NCI-H748 (cell line): Measurements from ENCODE around the gene NLGN3.
A peak's percentile ranks its signal among the peaks of the same experiment; 100 is the strongest.
"Not testable (repeated sequence)": the region's sequence is repeated elsewhere in the genome, so short reads cannot be mapped to it uniquely, and the experiment has no call there.

Experiments
- DNase-seq: peaks from one replicate; lab custom pipeline; 2025; ENCODE audit not compliant: unreplicated experiment; lab: John Stamatoyannopoulos, UW

NLGN3 gene

DNA sequence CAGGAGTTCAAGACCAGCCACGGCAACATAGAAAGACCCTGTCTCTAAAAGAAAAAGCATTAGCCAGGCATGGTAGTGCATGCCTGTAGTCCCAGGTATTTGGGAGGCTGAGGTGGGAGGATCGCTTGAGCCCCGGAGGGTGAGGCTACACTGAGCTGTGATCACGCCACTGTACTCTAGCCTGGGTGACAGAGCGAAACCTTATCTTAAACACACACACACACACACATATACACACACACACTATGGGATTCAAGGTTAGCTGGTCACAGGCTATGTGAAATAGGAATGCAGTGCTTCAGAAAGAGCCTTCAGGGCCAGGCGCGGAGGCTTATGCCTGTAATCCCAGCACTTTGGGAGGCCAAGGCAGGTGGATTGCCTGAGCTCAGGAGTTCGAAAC is 23.5 kb downstream of the NLGN3 start:
- DNase-seq: no peak

- DNase-seq: no peak
Measured at GRCh38 chrX:71169586-71169985, 24.9 kb downstream of the NLGN3 start.

GRCh38 chrX:71170660-71171059 is 26.0 kb downstream of the NLGN3 start:
- DNase-seq: no peak

- DNase-seq: no peak
Measured at GRCh38 chrX:71171110-71171801, 26.6 kb downstream of the NLGN3 start.

- no peak for DNase-seq
Measured at GRCh38 chrX:71173440-71173839, 28.8 kb downstream of the NLGN3 start.

DNA sequence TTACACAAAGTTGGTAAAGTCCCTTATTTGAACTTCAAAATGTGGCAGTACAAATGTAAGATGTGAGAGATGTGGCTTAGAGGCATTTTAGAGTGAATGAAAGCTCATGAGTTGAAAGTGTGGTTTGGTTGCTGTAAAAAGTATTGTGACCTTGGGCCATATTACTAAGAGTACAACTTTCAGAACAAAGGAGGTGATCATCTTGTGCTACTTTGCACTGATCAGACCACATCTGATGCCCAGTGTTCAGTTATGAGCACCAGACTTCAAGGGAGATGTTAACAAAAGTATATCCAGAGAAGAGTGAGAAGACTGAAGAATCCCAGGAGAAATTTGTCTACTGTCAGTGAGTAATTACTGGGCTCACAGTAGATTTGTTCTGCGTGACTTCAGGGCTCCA is 30.2 kb downstream of the NLGN3 start:
- no peak for DNase-seq

DNA sequence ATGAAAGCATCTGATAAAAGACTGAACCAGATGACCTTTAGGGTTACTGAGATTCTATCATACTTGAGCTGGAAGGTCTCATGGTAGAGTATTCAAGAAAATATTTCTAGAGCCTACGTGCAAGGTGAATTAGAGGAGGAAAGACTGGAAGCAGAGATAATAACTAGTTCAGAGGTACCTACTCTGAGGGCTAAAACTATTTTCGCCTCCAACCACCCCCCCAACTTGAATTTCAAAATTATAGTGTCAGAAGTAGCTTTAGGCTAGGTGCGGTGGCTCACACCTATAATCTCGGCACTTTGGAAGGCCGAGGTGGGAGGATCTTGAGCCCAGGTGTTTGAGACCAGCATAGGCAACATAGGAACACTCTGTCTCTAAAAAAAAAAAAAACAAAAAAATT is 30.9 kb downstream of the NLGN3 start:
- no peak for DNase-seq

DNA sequence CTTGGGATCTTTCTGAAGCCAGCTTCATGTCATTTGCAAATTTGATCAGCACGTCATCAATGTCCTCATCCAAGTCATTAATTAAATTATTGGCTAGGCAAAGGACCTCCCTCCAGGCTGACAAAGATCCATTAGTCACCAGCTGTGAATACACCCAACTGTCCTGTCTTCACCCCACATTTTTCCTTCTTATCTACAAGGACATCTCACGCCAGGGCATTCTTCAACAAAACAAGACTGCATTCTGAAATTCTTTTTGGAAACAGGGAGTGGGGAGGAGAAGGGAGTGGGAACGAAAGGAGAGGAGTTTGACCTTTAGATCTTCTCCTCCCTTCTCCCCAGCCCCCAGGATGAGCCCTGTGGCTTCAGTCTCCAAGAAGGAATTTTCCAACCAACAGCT is 32.7 kb downstream of the NLGN3 start:
- no peak for DNase-seq

- DNase-seq: peak; percentile 66
Measured at GRCh38 chrX:71178908-71179307, 34.3 kb downstream of the NLGN3 start.

DNA sequence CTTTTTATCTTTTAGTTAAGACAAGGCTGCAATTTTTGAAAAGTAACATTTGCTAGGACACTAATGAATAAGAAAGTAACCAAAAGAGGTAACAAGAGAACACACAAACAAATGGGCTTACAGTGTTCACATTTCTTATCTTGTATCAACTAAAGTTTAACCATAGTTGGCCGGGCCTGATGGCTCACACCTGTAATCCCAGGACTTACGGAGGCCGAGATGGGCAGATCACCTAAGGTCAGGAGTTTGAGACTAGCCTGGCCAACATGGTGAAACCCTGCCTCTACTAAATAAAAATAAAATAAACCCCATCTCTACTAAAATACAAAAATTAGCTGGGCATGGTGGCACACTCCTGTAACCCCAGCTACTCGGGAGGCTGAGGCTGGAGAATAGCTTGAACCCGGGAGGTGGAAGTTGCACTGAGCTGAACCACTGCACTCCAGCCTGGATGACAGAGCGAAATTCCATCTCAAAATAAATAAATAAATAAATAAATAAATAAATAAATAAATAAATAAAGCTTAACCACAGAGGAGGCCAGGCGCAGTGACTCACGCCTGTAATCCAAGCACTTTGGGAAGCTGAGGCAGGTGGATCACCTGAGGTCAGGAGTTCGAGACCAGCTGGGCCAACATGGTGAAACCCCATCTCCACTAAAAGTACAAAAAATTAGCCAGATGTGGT is 36.1 kb downstream of the NLGN3 start:
- not testable (repeated sequence) for DNase-seq

DNA sequence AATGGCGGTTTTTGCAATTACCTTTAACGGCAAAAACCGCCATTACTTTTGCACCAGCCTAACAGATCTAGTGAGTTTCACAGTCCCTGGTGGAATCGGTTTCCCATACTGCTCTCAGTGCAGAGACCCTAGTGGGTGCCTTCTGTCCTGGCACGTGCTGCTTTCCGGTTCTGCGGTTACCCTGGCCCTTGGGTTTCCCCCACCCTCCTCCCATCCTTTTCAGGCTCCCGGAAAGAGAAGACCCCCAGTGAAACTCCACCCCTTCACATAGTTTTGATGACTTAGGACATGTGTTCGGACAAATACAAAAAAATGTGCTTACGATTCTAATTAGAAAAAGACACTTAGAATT is 36.9 kb downstream of the NLGN3 start:
- DNase-seq: peak; percentile 17

DNA sequence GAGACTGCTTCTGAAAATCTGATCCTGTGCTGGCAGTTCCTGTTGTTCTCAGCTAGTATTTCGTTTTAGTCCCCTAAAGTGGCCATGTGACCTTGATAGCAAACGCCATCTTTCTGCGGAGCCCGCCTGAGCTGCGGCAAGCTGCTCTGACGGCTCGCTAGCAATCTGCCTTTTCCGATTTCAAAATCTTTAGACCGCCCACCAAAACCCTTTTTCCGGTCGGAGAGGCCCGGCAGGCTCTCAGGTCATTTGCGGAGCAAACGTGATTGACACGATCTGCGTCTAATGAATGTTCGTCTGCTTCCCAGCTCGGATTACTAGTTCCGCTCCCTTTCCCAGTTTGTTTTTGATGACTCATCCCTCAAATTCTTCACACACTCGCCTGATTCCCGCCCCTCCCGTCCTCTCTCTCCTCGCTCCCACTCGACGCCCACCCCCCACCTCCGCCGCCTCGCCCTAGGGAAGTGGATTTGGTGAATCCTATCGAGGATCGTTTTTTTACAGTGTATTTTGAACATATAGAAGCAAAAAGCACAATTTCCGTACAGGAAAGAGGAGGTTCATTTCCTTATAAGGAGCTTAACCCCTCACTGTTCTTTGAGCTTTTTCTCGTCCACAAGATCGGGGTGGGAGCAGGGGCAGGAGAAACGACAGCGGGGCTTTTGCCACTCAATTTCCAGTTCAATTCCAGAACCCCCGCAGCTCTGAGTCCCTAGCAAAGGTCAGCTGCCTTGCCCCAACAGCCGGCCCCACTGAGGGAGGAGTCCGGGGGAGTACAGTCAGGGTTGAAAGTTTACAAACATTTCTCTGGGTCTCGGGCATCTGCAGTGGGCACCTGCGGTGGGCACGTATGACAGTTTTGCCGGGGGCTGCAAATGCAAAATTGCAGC is 37.5 kb downstream of the NLGN3 start:
- DNase-seq: peak; percentile 98

DNA sequence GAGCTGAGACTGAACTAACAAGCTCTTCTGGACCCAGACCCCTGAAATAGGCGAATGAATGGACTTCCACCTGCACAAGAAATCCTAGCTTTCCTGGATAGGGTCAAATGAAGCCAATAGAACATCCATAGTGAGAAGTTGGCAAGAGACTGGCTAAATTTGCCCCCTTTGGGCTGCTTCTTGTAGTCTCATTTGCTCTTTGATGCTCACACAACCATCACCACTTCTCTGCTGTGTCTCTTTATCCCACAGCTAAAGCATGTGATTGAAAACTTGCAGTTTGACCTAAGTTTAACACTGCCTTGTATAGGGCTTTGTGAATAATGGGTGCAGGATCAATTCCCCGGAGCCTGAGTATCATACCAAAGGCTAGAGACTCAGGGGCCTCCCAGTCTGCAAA is 38.2 kb downstream of the NLGN3 start:
- DNase-seq: no peak

DNA sequence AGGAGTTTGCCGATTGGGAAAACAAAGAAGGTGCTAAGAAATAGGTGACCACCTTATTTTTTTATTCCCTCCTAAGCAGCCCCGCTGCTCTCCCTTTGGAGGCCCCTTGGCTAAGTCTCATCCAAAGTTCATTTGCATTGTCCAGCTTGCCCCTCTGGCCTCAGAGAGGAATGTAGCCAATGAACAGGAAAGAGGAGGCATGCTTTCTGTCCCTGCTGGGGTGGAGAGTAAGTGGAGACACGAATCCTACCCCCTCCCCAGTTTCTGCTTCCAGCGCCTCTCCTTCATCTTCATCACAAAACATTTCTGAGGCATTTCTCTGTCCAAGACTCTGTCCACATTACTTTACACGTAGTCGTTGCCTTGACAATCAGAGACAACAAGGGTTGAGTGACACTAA is 38.7 kb downstream of the NLGN3 start:
- DNase-seq: no peak

DNA sequence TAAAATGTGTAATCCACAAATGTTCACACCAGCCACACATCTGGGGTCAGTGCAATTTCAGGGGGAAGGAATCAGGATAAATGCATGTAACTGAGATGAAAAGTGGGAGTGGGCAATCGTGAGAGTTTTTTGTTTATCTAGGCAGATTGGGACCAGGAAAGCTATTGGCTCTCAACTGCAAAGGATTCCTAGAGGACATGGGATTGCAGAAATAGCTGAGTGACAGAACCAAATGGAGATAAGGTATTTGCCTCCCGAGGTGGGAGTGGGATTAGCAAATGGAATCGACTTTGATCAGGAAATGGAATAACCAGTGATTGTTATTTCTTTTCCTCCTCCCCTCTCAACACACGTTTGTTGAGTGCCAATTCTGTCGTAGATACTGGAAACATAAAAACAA is 39.5 kb downstream of the NLGN3 start:
- no peak for DNase-seq

DNA sequence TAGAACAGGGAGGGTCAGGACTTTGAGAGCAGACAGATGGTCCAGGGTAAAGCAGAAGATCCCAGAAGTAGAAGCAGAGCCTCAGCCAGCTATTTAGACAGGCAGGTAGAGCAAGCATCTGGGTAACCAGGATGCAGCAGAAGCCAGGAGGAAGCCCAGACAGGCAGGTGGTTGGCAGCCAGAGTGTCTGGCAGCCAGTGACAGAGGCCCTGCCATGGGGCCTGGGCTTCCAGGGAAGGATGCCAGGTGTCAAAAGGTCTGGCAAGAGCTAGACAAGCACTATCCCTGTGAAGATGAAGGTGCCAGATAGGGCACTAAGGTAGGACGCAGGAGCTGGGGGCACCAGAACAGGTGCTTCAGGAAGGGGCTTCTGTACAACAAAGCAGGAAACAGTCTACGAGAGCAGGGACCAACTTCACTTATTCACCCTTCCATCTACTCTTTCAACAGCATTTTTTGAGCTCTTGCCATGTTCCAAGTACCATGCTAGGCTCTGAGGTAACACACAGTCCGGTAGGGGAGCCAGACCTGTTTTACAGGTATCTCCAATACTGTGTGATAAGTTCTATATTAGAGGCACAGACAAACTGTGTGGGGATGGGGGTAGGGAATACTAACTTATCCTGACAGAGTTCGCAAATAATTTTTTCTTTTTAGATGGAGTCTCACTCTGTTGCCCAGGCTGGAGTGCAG is 40.3 kb downstream of the NLGN3 start:
- no peak for DNase-seq

- DNase-seq: no peak
Measured at GRCh38 chrX:71191248-71191647, 46.6 kb downstream of the NLGN3 start.

DNA sequence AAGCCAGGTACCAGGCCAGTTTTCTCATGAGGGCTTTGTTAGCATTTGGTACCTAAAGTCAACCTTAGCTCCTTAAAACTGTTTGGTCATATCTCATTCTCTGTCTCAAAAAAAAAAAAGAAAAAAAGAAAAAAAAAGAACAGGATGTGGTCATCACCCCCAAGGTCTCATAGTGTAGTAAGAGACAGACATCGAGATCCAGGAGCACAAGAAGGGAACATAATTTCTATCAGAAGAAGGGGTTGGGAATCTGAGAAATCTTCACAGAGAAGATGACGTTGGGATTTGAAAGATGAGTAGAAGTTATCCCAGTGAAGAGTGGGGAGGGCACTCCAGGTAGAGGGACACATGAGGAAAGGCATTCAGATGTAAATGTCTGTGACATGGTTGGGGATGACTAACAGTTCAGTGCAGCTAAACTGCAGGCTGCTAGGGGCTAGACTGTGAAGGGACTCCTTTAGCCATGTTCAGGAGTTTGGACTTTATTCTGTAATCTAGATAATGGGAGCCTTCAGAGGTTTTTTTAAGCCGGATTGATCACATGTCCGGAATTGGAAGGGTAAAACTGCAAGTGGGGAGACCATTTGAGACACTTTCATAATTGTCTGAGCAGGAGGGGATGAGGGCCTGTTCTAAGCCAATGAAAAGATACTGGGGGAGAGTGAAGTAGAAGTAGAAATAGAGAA is 51.5 kb downstream of the NLGN3 start:
- no peak for DNase-seq

- no peak for DNase-seq
Measured at GRCh38 chrX:71198066-71198465, 53.4 kb downstream of the NLGN3 start.

DNA sequence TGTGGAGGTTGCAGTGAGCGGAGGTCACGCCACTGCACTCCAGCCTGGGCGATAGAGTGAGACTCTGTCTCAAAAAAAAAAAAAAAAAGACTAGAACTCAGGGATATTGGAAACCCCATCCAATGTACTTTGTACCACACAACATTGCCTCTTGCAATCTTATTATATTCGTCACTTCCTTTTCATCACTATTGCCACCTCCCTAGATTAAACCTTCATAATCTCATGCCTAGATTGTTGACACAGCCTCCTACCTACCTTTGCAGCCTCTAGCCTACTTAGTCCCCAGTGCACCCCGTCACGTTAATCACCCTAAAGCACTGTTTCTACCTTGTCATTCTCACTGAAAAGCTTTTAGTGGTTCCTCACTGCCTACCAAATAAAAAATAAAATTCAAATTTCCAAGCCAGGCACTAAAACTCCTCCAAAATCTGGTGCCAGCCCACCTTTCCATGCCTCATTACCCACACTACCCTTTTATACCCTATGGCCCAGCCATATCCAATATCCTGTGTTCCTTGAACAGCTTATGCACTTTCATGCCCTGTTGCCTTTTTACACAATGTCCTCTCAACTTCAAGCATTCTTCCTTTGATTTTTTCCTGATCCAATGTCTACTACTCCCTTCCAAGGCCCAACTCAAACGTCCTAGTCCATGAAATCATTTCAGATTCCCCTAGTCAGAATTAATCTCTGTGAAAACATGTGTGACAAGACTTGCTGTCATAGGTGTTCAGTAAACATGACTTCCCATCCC is 54.8 kb downstream of the NLGN3 start:
- no peak for DNase-seq
